Stimulated activated naive CD8-positive, alpha-beta T cell treated with anti-CD3 and anti-CD28 coated beads, Interleukin-15, Interleukin-2, amounts not matched to agents 100 ng/mL and 50 ng/mL, for 24 hours (primary cell): ENCODE data around the gene CNNM4.

Source experiments
- H3K27ac Mint-ChIP-seq: one replicate; pipeline ENCODE4 v1.8.0; 2021; ENCODE audit warnings: mild to moderate bottlenecking, mixed read lengths
- H3K27me3 Mint-ChIP-seq: one replicate; pipeline ENCODE4 v1.8.0; 2021; ENCODE audit warnings: mixed read lengths
- H3K36me3 Mint-ChIP-seq: one replicate; pipeline ENCODE4 v1.8.0; 2021; ENCODE audit warnings: low read depth, mixed read lengths
- H3K4me1 Mint-ChIP-seq: one replicate; pipeline ENCODE4 v1.8.0; 2021; ENCODE audit warnings: low read depth, mixed read lengths
- H3K4me3 Mint-ChIP-seq: one replicate; pipeline ENCODE4 v1.8.0; 2021; ENCODE audit warnings: mild to moderate bottlenecking, mixed read lengths
- H3K9me3 Mint-ChIP-seq: one replicate; pipeline ENCODE4 v1.8.0; 2021; ENCODE audit warnings: mixed read lengths

Gene CNNM4

DNA sequence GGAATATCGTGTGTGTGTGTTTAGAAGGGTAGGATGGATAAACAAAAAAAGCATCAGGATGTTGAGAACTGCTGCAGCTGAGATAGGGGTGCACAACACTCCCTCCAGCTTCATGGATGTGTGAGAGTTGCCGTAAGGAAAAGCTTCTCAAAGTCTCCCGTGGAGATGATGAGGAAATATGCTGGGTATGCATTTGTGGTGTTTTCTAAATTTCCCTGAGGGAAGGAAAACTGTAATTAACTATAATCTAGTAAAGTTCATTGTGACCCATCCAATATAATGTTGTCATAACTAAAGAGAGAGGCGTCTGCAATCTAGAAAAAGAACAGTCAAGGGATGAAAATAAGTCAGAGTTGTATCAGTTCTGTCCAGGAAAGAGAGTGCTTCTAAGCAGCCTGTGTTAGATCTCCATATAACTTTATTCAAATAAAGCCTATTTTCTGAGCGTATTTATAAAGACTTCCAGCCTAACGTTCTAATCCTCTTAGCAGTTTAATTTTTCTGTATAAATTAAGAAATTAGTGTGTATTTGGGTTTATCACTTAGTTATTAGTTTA, 13.6 kb upstream of the CNNM4 start:
- H3K36me3 Mint-ChIP-seq: no peaks in the 10 kb centered on the region
- no peaks in the 10 kb centered on the region for H3K27me3 Mint-ChIP-seq
- no peaks in the 10 kb centered on the region for H3K9me3 Mint-ChIP-seq
- no peak overlapping the region for H3K27ac Mint-ChIP-seq
- H3K4me3 Mint-ChIP-seq: no peak overlapping the region
- H3K4me1 Mint-ChIP-seq: no peaks in the 10 kb centered on the region

DNA sequence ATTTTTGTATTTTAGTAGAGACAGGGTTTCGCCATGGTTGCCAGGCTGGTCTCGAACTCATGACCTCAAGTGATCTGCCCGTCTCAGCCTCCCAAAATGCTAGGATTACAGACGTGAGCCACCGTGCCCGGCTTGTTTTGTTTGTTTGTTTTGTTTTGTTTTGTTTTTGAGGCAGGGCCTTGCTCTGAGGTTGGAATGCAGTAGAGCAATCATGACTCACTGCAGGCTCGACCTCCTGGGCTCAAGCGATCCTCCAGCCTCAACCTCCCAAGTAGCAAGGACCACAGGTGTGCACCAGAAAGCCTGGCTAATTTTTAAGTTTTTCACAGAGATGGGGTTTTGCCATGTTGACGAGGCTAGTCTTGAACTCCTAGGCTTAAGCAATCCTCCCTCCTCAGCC, 8.9 kb upstream of the CNNM4 start:
- no peaks in the 10 kb centered on the region for H3K27me3 Mint-ChIP-seq
- no peaks in the 10 kb centered on the region for H3K36me3 Mint-ChIP-seq
- H3K4me3 Mint-ChIP-seq: no peak overlapping the region
- H3K4me1 Mint-ChIP-seq: no peaks in the 10 kb centered on the region
- H3K9me3 Mint-ChIP-seq: no peaks in the 10 kb centered on the region
- no peak overlapping the region for H3K27ac Mint-ChIP-seq

DNA sequence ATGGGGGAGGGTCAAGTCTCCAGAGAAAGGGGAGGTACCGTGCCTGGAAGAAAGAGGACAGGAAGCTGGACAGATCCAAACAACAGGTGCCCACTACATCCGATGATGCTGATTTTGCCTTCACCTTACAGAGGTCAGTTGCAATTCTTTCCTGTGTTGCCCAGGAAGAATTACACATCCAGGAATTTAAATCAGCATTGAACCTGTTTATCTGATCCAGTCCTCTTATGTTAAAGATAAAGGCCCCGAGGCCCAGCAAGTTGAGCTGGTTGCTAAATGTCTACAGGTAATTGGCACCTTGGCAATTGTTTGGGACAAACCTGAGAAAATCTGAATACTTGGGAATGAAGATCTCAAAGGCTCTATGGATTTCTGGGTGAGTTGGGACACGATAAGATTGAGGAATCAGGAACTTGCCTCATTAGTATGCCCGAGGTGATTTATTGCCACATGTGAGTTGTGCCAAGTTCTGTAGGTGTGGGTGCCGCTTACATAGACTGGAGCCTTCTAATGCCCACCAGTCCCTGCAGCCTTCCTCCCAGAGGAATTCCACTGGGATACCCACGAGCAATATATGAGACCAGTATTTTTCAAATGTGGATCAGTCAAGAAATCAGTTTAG, 6.9 kb upstream of the CNNM4 start:
- no peak overlapping the region for H3K4me3 Mint-ChIP-seq

DNA sequence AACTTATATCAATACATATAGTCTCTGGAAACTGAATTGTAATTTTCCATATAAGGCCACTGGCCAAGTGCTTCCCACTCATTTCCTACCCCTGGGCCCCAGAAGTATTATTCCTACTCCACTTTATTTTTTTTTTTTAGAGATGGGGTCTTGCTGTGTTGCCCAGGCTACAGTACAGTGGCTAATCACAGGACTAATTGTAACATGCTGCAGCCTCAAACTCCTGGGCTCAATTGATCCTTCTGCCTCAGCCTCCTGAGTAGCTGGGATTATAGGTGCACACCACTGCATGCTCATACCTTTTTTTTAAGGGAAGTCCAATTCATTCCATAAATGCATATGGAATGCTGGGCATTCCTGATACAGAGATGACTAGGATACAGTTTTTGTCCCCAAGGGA, 6.4 kb upstream of the CNNM4 start:
- H3K27me3 Mint-ChIP-seq: no peaks in the 10 kb centered on the region
- H3K27ac Mint-ChIP-seq: no peak overlapping the region
- no peaks in the 10 kb centered on the region for H3K36me3 Mint-ChIP-seq
- no peaks in the 10 kb centered on the region for H3K9me3 Mint-ChIP-seq
- peaks cover 1% of the 10 kb centered on the region for H3K4me1 Mint-ChIP-seq
- H3K4me3 Mint-ChIP-seq: no peak overlapping the region

More for the DNA sequence above, 6.9 kb upstream of the CNNM4 start:
- Mint-ChIP-seq H3K36me3 (no peaks in the 10 kb centered on the region), H3K4me1 (no peaks in the 10 kb centered on the region), H3K9me3 (no peaks in the 10 kb centered on the region), H3K27ac (no peak overlapping the region), H3K27me3 (no peaks in the 10 kb centered on the region)

DNA sequence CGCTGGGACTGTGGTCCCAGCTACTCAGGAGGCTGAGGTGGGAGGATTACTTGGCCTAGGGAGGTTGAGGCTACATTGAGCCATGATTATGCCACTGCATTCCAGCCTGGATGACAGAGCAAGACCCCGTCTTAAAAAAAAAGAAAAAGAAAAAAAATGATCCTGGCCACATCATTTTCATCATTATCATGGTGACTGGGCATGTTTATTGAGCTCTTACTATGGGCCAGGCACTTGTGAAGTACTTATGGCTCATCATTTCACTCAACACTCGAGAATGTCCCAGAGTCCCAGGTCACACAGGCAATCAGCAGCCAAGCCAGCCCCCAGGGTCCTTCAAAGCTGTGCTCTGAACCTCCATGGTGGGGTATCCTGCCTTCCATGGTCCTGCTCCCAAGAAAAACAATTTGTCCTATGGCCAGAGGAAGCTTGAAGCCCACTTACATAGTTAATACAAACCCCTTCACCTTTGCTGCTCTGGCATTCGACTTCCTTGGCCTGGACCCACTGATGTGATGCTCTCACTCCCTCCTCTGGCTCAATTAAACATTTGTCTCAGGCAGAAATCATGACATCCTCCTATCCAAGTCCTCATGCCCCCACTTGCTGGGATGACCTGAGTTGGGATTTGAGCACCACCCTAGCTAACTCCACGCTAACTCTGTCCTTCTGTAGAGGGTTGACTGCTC, 3.8 kb upstream of the CNNM4 start:
- Mint-ChIP-seq H3K9me3 (no peaks in the 10 kb centered on the region), H3K36me3 (no peaks in the 10 kb centered on the region), H3K4me3 (no peak overlapping the region), H3K4me1 (peaks cover 22% of the 10 kb centered on the region), H3K27ac (no peak overlapping the region), H3K27me3 (no peaks in the 10 kb centered on the region)

DNA sequence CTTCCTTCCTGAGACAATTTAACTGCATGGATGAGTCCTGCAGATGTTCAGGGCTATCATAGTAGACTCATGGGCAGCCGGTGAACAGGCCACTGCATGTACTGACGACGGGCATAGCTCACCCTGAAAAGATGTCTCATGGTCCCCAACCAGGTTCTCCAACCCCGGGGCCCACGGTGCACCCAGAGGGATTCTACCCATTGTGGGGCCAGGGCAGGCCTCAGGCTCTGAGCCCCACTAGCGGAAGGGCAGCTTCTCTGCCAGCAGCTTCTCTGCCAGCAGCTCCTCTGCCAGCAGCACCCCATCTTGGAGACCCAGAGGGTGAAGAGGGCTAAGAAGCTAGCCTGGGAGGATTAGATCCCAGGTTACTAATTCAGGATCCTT, 3.2 kb upstream of the CNNM4 start:
- H3K4me3 Mint-ChIP-seq: no peak overlapping the region

DNA sequence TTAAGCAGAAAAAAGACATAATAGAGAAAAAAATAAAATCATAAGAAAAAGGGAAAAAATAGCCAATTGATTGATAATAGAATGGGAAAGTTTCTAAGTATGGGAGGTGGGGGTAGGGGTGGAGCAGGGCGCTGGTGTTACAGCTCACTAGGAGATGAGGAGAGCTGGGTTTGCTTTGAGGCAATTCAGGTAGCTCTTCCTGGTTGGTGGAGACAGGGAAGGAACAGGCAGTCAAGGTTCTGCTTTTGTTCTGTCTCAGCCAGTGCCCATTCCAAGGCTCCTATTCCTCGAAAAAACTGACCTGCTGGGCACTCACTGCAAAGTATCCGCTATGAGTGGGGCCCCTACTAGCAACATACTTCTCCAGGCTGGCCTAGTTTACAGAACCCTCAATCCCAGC, 1.7 kb upstream of the CNNM4 start:
- Mint-ChIP-seq H3K27me3 (no peaks in the 10 kb centered on the region), H3K36me3 (no peaks in the 10 kb centered on the region), H3K27ac (no peak overlapping the region)

More for the DNA sequence above, 3.2 kb upstream of the CNNM4 start:
- peaks cover 28% of the 10 kb centered on the region for H3K4me1 Mint-ChIP-seq
- H3K36me3 Mint-ChIP-seq: no peaks in the 10 kb centered on the region
- H3K27ac Mint-ChIP-seq: no peak overlapping the region
- no peaks in the 10 kb centered on the region for H3K27me3 Mint-ChIP-seq
- no peaks in the 10 kb centered on the region for H3K9me3 Mint-ChIP-seq

DNA sequence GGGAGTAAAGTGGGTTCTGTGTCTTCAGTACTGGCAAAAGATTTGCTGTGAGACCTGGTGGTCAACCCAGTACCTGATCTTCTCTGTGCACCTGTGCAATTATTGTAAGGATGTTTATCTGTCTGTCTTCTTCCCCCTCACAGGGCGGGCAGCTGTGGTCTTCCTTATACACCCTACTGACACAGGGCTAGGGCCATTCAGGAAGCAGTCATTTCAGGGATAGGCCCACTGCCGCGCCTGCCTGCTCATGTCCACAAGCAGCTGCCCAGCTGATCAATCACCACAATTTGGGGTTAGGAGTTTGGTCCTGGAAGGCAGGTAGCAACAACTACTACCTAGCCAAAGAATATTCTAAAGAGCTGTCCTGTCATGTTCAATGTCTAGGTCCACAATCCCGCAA, 1.2 kb upstream of the CNNM4 start:
- peaks cover 47% of the 10 kb centered on the region for H3K4me1 Mint-ChIP-seq
- H3K4me3 Mint-ChIP-seq: peak overlapping the region; percentile 82
- H3K27me3 Mint-ChIP-seq: no peaks in the 10 kb centered on the region
- peak overlapping the region; percentile 83 for H3K27ac Mint-ChIP-seq
- no peaks in the 10 kb centered on the region for H3K36me3 Mint-ChIP-seq
- H3K9me3 Mint-ChIP-seq: no peaks in the 10 kb centered on the region

More for the DNA sequence above, 1.7 kb upstream of the CNNM4 start:
- no peaks in the 10 kb centered on the region for H3K9me3 Mint-ChIP-seq
- H3K4me3 Mint-ChIP-seq: no peak overlapping the region
- H3K4me1 Mint-ChIP-seq: peaks cover 42% of the 10 kb centered on the region

DNA sequence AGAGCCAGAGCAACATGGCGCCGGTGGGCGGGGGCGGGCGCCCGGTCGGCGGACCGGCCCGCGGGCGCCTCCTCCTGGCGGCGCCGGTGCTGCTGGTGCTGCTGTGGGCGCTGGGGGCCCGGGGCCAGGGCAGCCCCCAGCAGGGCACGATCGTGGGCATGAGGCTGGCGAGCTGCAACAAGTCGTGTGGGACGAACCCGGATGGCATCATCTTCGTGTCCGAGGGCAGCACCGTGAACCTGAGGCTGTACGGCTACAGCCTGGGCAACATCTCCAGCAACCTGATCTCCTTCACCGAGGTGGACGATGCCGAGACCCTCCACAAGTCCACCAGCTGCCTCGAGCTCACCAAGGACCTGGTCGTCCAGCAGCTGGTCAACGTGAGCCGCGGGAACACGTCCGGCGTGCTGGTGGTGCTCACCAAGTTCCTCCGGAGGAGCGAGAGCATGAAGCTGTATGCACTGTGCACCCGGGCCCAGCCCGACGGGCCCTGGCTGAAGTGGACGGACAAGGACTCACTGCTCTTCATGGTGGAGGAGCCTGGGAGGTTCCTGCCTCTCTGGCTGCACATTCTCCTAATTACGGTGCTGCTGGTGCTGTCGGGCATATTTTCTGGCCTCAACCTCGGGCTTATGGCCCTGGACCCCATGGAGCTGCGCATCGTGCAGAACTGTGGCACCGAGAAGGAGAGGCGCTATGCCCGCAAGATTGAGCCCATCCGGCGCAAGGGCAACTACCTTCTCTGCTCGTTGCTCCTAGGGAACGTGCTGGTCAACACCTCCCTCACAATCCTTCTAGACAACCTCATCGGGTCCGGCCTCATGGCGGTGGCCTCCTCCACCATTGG, 507 bp downstream of the CNNM4 start:
- Mint-ChIP-seq H3K4me3 (peak overlapping the region; percentile 82), H3K36me3 (no peaks in the 10 kb centered on the region), H3K4me1 (peaks cover 50% of the 10 kb centered on the region), H3K27ac (peak overlapping the region; percentile 77), H3K9me3 (no peaks in the 10 kb centered on the region), H3K27me3 (no peaks in the 10 kb centered on the region)

DNA sequence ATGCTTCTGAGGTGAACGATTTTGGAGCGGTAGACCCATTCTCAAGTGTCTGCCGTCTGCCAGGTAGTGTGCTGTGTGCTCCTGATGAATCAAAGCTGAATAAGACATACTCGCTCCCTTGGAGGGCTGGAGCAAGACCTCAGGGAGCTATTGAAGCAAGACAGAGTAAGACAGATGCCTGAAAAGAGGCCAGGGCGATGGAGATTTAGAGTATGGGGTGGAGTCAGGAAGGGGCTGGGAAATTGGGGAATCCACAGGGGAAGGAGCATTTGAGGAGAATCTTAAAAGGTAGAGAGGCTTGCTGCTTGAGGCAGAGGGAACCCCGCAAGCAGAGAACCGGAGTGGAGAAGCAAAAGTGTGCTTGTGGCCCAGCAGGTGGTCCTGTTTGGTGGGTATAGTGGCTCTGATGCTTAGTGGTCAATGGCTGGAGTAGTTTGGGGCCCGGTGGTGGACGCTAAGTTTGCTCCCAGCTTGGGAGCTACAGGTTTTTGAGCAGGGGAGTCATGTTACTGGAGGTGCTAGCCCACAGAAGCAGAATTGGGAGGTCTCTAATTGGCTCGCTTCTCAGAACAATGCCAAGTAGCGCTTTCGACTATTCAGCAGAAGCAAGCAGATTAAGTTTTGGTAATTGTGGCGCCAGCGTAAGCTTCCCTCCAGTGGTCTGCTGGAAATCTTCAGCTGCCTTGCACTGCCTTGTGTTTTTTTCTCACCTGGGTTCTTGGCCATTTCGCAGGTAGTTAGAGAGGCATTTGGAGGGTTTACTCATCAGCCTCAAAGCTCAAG, 2.0 kb downstream of the CNNM4 start:
- Mint-ChIP-seq H3K27me3 (no peaks in the 10 kb centered on the region), H3K4me1 (peaks cover 56% of the 10 kb centered on the region), H3K9me3 (no peaks in the 10 kb centered on the region), H3K36me3 (peaks cover 4% of the 10 kb centered on the region), H3K27ac (peak overlapping the region; percentile 52), H3K4me3 (peak overlapping the region; percentile 82)

DNA sequence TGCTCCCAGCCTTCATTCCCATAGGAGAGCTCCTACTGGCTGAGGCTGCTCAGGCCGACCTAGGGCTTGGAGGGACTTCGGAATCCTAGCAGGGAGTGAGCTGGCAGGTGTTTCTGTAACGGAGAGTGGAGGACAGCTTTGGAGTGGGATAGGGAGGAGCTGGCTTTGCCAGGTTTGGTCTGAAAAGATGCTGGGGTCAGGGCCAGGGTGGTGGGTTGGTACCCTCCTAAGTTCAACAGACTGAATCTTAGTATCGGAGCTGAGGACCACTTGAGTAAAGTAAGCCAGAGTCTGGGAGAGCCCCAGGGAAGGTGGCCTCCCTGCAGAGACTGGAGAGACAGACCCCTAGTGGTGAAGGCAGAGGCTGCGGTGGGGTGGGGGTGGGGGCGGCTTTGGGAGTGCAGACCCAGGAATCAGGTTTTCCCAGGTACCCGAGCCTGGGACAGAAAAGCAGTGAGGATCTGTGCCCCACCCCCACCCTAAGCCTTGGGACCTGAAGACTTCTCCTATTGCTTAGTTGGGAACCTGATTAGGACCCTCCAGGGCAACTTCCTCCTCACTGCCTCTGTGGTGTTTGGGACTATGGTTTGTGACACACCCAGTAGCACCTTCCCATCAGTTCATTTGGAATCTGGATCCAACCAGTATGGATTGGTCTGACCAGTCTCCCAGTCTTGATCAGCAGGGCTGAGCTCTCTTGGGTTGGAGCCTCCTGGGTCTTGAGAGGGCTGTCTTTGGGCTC, 3.0 kb downstream of the CNNM4 start:
- Mint-ChIP-seq H3K36me3 (peaks cover 4% of the 10 kb centered on the region), H3K9me3 (no peaks in the 10 kb centered on the region), H3K4me1 (peaks cover 62% of the 10 kb centered on the region), H3K27ac (peak overlapping the region; percentile 41), H3K4me3 (peak overlapping the region; percentile 82), H3K27me3 (no peaks in the 10 kb centered on the region)

DNA sequence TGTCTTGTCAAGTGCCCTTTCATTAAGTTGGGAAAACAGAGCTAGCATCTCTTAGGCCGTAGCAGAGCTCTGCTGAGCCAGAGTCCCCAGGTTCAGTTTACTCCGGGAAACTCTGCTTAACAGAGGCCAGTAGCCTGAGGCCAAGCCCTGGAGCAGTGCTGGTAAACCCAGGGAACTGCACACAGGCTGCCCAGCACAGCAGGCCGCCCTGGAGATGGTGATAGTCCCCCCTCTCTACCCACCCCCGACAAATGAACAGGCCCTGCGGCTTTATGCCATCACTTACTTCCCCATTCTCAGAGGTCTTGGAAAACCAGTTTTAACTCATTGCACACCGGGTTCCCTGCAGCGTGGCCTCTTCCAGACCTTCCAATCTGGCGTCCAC, 3.5 kb downstream of the CNNM4 start:
- no peak overlapping the region for H3K27ac Mint-ChIP-seq
- H3K36me3 Mint-ChIP-seq: peaks cover 4% of the 10 kb centered on the region
- H3K9me3 Mint-ChIP-seq: no peaks in the 10 kb centered on the region
- peaks cover 61% of the 10 kb centered on the region for H3K4me1 Mint-ChIP-seq
- no peaks in the 10 kb centered on the region for H3K27me3 Mint-ChIP-seq
- peak overlapping the region; percentile 82 for H3K4me3 Mint-ChIP-seq

DNA sequence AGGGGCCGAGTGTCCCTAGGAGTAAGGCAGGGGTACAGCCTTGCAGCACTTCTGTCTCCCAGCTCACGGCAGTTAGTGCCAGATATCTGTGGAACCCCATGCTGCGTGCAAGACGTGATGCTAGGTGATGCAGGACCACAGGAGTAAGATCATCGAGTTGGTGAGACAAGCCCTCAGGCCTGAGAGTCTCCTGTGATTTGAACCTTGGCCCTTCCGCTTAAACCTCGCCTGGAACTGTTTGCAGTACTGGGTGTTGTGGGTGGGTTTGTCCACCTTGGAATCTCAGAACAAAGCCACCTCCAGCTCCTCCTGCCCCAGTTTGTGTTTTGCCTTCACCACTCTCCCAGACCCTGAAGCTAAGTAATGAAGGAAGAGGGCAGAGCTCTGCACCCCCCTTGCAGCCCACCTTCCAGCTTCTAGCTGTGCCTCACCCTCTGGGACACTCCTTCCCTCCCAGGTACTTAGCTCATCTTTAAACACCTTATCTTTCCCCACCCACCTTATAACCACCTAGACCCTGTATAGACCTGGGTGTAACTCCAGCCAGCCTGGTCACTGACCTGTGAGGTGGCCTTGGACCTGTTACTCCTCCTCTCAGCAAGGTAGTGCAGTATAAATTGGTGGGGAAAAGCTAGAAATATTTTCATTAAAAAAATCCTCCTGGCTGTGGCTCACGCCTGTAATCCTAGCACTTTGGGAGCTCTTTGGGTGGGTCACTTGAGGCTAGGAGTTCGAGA, 6.6 kb downstream of the CNNM4 start:
- peaks cover 4% of the 10 kb centered on the region for H3K36me3 Mint-ChIP-seq
- peaks cover 37% of the 10 kb centered on the region for H3K4me1 Mint-ChIP-seq
- H3K27me3 Mint-ChIP-seq: no peaks in the 10 kb centered on the region
- no peak overlapping the region for H3K4me3 Mint-ChIP-seq
- no peak overlapping the region for H3K27ac Mint-ChIP-seq
- no peaks in the 10 kb centered on the region for H3K9me3 Mint-ChIP-seq
